CD4-positive, CD25-positive, alpha-beta regulatory T cell (primary cell): Measurements from ENCODE around the gene EGFLAM. TPM values are rescaled to one million over a fixed set of nuclear protein-coding genes. Genes with fewer than 3 reads are reported as not detected.

ENCODE experiments used
- ATAC-seq, 2 donors: fragments of 150-1000 bp; cut with Tn5 transposase; one replicate each; pipeline ENCODE4 v1.10.0; 2021; ENCODE audit warnings: low read depth in 2 of 2, moderate number of reproducible peaks in 2 of 2, moderate library complexity in 1 of 2
- DNase-seq, 3 donors: peaks; one replicate each; pipeline versions ENCODE4 v3.0.0 to v3.0.0-alpha.2; 2012 to 2022; ENCODE audit warnings: mixed read lengths in 1 of 3
- H3K27ac ChIP-seq: one replicate; pipeline ENCODE4 v1.7.0; 2013; ENCODE audit warnings: mild to moderate bottlenecking, low read length; ENCODE audit not compliant: insufficient read depth, poor library complexity, severe bottlenecking
- H3K27me3 ChIP-seq: one replicate; pipeline ENCODE4 v1.7.0; 2013; ENCODE audit warnings: low read length; ENCODE audit not compliant: control insufficient read depth, insufficient read depth
- H3K36me3 ChIP-seq: one replicate; pipeline ENCODE4 v1.7.0; 2013; ENCODE audit warnings: mild to moderate bottlenecking, low read length, moderate library complexity; ENCODE audit not compliant: control insufficient read depth, insufficient read depth
- H3K4me1 ChIP-seq: 2 replicates; pipeline ENCODE4 v1.7.0; 2013; ENCODE audit warnings: mild to moderate bottlenecking, low read length; ENCODE audit not compliant: insufficient read depth, control insufficient read depth, poor library complexity, severe bottlenecking
- H3K4me3 ChIP-seq: one replicate; pipeline ENCODE4 v1.7.0; 2013; ENCODE audit warnings: low read depth, mild to moderate bottlenecking, low read length, moderate library complexity
- H3K9me3 ChIP-seq, 2 experiments: 1 replicate in 1 of 2; 2 replicates in 1 of 2; pipeline ENCODE4 v1.7.0; 2013; ENCODE audit warnings: low read length in 2 of 2, mild to moderate bottlenecking in 1 of 2, moderate library complexity in 1 of 2; ENCODE audit not compliant: control insufficient read depth in 2 of 2
- H3K27ac Mint-ChIP-seq, 3 donors: one replicate each; pipeline ENCODE4 v1.8.0; 2020 to 2022; ENCODE audit warnings: mild to moderate bottlenecking in 3 of 3, mixed read lengths in 3 of 3, moderate library complexity in 2 of 3
- H3K27me3 Mint-ChIP-seq: one replicate; pipeline ENCODE4 v1.8.0; 2022; ENCODE audit warnings: mild to moderate bottlenecking, mixed read lengths
- H3K36me3 Mint-ChIP-seq: one replicate; pipeline ENCODE4 v1.8.0; 2020; ENCODE audit warnings: mixed read lengths
- H3K4me1 Mint-ChIP-seq, 4 donors: one replicate each; pipeline ENCODE4 v1.8.0; 2020 to 2022; ENCODE audit warnings: mixed read lengths in 4 of 4, mild to moderate bottlenecking in 1 of 4
- H3K4me3 Mint-ChIP-seq, 4 donors: one replicate each; pipeline ENCODE4 v1.8.0; 2020 to 2022; ENCODE audit warnings: mild to moderate bottlenecking in 4 of 4, mixed read lengths in 4 of 4, moderate library complexity in 3 of 4
- H3K9me3 Mint-ChIP-seq, 7 donors: one replicate each; pipeline ENCODE4 v1.8.0; 2020 to 2022; ENCODE audit warnings: mixed read lengths in 7 of 7, mild to moderate bottlenecking in 3 of 7, moderate library complexity in 2 of 7
- polyA plus RNA-seq, 4 donors: library from polyadenylated mRNA; unstranded; fragments of 300-500 nt; fragmentation: Illumina TruSeq; gene quantifications; one replicate each; pipeline ENCODE4 v1.2.3, GENCODE V29; 2021
- total RNA-seq: library from RNA; stranded (reverse); gene quantifications from one replicate; pipeline ENCODE4 v1.2.3, GENCODE V29; 2022

EGFLAM gene
- total and polyA plus RNA-seq, 5 donors from 2014 or later: not detected

DNA sequence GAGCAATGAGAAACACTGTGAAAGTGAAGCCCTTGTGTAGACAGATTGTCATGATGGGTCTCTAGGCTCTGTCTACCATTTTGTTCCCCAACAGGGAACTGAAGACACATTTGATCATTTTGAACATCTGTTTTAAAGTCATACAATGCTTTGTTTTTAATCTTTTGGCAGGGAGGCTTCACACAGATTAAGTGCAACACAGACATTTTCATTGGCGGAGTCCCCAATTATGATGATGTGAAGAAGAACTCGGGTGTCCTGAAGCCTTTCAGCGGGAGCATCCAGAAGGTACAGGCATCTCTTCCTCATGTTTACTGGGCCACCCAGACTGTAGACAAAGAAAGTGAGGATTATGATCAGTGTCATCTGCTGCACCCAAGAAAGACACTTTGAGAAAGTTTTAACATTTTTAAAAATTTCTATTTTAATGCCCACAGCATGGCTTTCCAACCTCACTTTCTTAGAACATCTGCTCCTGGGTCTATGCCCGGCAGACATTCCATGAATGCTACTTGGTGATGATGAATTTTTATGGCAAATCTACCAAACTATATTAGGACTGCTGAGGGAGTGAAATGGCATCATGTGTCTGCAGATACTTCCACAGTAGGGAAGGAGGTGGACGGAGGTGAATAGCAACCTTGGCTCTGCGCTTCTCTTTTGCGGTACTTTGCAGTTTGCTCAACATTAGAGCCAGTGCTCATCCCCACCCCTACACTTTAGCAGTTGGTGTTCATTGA lies 176.8 kb downstream of the EGFLAM start:
- Mint-ChIP-seq H3K36me3 (no peaks in the 10 kb centered on the region), H3K9me3 (peaks cover 0 to 2% (median 0%) of the 10 kb centered on the region in 7 donors), H3K27me3 (peaks cover 35% of the 10 kb centered on the region), H3K4me3 (no peak overlapping the region), H3K27ac (no peak overlapping the region), H3K4me1 (no peaks in the 10 kb centered on the region)
- Histone ChIP-seq H3K9me3 (no peaks in the 10 kb centered on the region), H3K4me3 (no peak overlapping the region), H3K27ac (no peak overlapping the region), H3K27me3 (peaks cover 8% of the 10 kb centered on the region), H3K4me1 (no peaks in the 10 kb centered on the region), H3K36me3 (no peaks in the 10 kb centered on the region)
- ATAC-seq: no peak
- DNase-seq: no peak

- Mint-ChIP-seq H3K36me3 (no peaks in the 10 kb centered on the region), H3K4me1 (peaks cover 0 to 3% (median under 1%) of the 10 kb centered on the region in 4 donors), H3K27ac (no peak overlapping the region), H3K9me3 (peaks cover 0 to 2% (median 0%) of the 10 kb centered on the region in 7 donors), H3K4me3 (no peak overlapping the region), H3K27me3 (peaks cover 29% of the 10 kb centered on the region)
- ATAC-seq (no peak), DNase-seq (no peak)
- Histone ChIP-seq H3K27ac (no peak overlapping the region), H3K27me3 (peaks cover 10% of the 10 kb centered on the region), H3K4me1 (no peaks in the 10 kb centered on the region), H3K9me3 (no peaks in the 10 kb centered on the region), H3K4me3 (no peak overlapping the region), H3K36me3 (no peaks in the 10 kb centered on the region)
Observed at GRCh38 chr5:38438757-38439156, 180.4 kb downstream of the EGFLAM start.

DNA sequence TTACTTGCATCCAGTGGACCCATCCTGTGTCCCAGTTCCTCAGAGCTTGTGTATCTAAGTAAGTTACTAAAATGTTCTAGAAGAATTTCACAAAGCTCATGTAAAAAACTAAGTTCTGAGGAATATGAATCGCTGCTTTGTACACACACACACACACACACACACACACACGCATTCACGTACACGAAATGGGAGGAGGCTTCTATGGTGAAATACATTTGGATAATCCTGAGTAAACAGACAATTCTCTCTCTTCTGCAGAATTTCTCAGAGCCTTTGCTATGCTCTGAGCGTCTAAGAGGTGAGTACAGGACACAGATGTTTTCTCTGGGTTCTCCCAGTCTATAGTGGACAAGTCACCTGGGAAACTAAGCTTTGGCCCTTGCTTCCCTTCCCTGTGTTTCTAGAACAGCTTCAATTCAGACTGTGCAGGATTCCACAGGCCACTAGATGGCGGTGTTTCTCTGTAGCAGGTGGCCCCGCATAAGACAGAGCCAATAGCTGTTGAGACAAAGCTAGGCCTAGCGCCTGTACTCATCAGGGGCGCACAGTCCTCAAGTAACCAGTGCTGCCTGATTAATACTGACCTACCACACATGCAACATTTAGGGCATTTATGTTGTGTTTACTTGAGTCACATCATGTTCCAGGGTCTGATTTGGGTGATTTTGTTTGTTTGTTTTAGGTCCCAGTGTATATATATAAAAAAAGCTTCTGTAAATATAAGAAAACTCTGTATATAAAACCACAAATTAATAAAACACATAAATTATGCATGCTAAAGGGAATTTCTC lies 183.3 kb downstream of the EGFLAM start:
- Mint-ChIP-seq H3K9me3 (peaks cover 0 to 4% (median 0%) of the 10 kb centered on the region in 7 donors), H3K36me3 (no peaks in the 10 kb centered on the region), H3K4me1 (peaks cover 0 to 3% (median under 1%) of the 10 kb centered on the region in 4 donors), H3K4me3 (no peak overlapping the region), H3K27ac (no peak overlapping the region), H3K27me3 (peaks cover 39% of the 10 kb centered on the region)
- no peak overlapping the region for H3K4me3 ChIP-seq
- H3K27ac ChIP-seq: no peak overlapping the region
- ATAC-seq (peak; percentile 91 to 94), DNase-seq (peak; percentile 54 to 84 (median 72))
- H3K27me3 ChIP-seq: peaks cover 5% of the 10 kb centered on the region
- no peaks in the 10 kb centered on the region for H3K9me3 ChIP-seq
- H3K4me1 ChIP-seq: no peaks in the 10 kb centered on the region
- no peaks in the 10 kb centered on the region for H3K36me3 ChIP-seq

DNA sequence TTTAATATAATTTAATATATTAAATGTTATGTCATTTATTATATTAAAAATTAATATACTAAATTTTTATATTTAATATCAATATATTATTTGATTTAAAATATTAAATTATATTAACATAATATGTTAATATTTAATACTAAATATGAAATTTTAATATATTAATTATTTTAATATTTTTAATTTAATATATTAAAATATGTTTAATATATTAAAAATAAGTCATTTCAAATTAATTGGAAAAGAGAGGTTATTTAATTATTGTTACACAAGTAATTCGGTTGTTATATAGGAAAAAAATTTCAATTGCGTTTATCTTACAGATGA lies 183.9 kb downstream of the EGFLAM start:
- H3K9me3 ChIP-seq: no peaks in the 10 kb centered on the region
- no peak overlapping the region for H3K27ac ChIP-seq
- Mint-ChIP-seq H3K36me3 (no peaks in the 10 kb centered on the region), H3K4me3 (no peak overlapping the region), H3K9me3 (peaks cover 0 to 4% (median 0%) of the 10 kb centered on the region in 7 donors), H3K27ac (no peak overlapping the region), H3K4me1 (peaks cover 0 to 3% (median under 1%) of the 10 kb centered on the region in 4 donors), H3K27me3 (peaks cover 39% of the 10 kb centered on the region)
- ATAC-seq (no peak), DNase-seq (no peak)
- peaks cover 9% of the 10 kb centered on the region for H3K27me3 ChIP-seq
- H3K4me3 ChIP-seq: no peak overlapping the region
- no peaks in the 10 kb centered on the region for H3K4me1 ChIP-seq
- no peaks in the 10 kb centered on the region for H3K36me3 ChIP-seq

DNA sequence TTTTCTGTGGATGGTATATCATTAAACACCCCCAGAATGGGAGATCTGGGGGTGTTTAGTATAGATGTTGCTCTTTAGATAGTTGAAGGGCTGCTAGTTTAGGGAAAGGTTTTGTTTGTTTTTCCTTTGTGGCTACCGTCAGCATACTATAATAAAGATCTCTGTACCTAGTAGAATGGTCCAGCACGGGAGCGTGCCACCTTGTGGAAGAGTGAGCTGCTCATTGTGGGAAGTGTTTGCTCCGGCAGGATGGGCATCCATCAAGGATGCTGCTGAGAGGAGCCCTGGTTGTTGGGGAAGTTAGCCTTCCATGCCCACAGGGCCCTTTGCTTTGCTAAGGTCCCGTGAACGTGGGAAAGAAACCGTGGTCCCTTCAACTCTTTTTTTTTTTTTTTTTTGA lies 185.0 kb downstream of the EGFLAM start:
- H3K27me3 ChIP-seq: peaks cover 9% of the 10 kb centered on the region
- Mint-ChIP-seq H3K4me3 (no peak overlapping the region), H3K9me3 (peaks cover 0 to 2% (median 0%) of the 10 kb centered on the region in 7 donors)

DNA sequence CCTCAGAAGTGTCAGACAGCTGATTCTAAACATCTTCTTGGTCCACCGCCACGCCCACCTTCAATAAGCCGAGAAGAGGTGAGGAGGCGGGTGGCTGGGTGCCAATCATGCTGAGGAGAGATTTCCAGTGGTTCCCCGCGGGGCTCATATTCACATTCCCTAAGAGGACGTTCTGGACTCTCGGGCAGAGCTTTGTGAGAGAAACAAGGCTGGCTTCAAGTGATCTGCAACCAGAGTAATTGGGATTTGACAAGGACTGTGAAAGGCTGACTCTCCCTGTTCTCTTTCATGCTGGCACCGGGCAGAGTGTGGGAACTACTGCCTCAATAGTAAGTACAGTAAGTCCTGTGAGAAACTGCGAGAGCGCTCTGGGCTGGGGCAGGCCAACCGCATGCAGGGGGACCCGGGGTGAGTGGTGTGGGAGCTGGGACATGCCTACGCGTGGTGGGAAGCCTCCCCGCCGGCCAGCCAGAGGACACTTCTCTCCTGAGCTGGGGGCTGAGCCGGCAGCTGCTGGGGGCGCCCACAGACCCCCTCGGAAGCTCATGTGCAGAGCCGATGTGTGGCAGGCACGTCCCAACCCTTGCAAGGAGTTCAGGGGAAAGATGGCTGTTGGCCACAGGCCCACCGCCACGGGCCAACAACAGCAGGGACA lies 187.1 kb downstream of the EGFLAM start:
- H3K27me3 Mint-ChIP-seq: peaks cover 52% of the 10 kb centered on the region
- no peak overlapping the region for H3K4me3 Mint-ChIP-seq
- H3K4me1 Mint-ChIP-seq: peaks cover 0 to 6% (median 3%) of the 10 kb centered on the region in 4 donors
- no peak for ATAC-seq
- Histone ChIP-seq H3K4me1 (no peaks in the 10 kb centered on the region), H3K27me3 (peaks cover 20% of the 10 kb centered on the region), H3K36me3 (no peaks in the 10 kb centered on the region), H3K27ac (no peak overlapping the region), H3K4me3 (no peak overlapping the region), H3K9me3 (no peaks in the 10 kb centered on the region)
- H3K27ac Mint-ChIP-seq: no peak overlapping the region
- peaks cover 0 to 2% (median 0%) of the 10 kb centered on the region in 7 donors for H3K9me3 Mint-ChIP-seq
- DNase-seq: no peak
- no peaks in the 10 kb centered on the region for H3K36me3 Mint-ChIP-seq

More for the DNA sequence above, 185.0 kb downstream of the EGFLAM start:
- Mint-ChIP-seq H3K27ac (no peak overlapping the region), H3K4me1 (peaks cover 0 to 3% (median under 1%) of the 10 kb centered on the region in 4 donors), H3K36me3 (no peaks in the 10 kb centered on the region), H3K27me3 (peaks cover 45% of the 10 kb centered on the region)
- Histone ChIP-seq H3K27ac (no peak overlapping the region), H3K4me1 (no peaks in the 10 kb centered on the region), H3K4me3 (no peak overlapping the region), H3K9me3 (no peaks in the 10 kb centered on the region), H3K36me3 (no peaks in the 10 kb centered on the region)
- no peak for DNase-seq
- ATAC-seq: no peak

DNA sequence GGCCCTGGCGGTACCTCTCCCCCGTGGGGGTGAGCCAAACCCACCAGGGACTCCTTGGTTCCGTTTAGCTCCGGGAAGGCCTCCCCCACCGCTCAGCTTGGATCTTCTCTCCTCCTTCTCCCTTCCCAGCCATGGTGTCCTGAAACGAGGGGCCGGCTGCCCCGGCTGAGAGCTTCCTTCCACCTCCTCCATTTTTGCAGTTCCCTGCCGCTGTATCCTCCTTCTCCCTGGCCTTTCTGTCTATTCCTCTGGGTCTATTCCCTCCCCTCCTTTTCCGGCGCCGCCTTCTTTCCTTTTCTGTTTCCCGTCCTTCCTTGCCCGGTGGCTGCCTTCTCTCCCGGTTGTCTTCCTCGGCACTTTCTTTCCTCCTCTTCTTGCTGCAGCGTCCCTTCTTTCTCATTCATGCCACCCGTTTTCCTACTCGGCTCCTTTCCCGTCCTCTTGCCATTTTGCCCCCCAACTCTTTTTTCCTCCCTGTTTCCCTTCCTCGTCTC lies 187.7 kb downstream of the EGFLAM start:
- H3K4me3 Mint-ChIP-seq: no peak overlapping the region
- Histone ChIP-seq H3K4me1 (no peaks in the 10 kb centered on the region), H3K4me3 (no peak overlapping the region), H3K27me3 (peaks cover 22% of the 10 kb centered on the region), H3K9me3 (no peaks in the 10 kb centered on the region), H3K27ac (no peak overlapping the region), H3K36me3 (no peaks in the 10 kb centered on the region)
- no peak overlapping the region for H3K27ac Mint-ChIP-seq
- peaks cover 0 to 9% (median 6%) of the 10 kb centered on the region in 4 donors for H3K4me1 Mint-ChIP-seq
- peaks cover 0 to 2% (median 0%) of the 10 kb centered on the region in 7 donors for H3K9me3 Mint-ChIP-seq
- DNase-seq: no peak
- ATAC-seq: no peak
- peaks cover 52% of the 10 kb centered on the region for H3K27me3 Mint-ChIP-seq
- no peaks in the 10 kb centered on the region for H3K36me3 Mint-ChIP-seq
